SK-N-MC (cell line): ENCODE results near the gene TECPR2.

Experiments used
- EZH2 ChIP-seq: fragments of 200-600 bp; sonication (generic); IDR thresholded peaks from one replicate; pipeline ENCODE4 v1.6.1; 2017; ENCODE audit warnings: antibody characterized with exemption
- POLR2AphosphoS5 ChIP-seq: IDR thresholded peaks from 2 replicates; pipeline ENCODE4 v1.6.1; 2012; ENCODE audit warnings: mild to moderate bottlenecking, low read depth, low read length, borderline replicate concordance

GRCh38 chr14:102525219-102525928, 162.6 kb downstream of the TECPR2 start:
- TF ChIP-seq EZH2 (no peak), POLR2AphosphoS5 (peak; percentile 73)
